H1 (cell line): ENCODE data around the gene SLC25A21. TPM values are rescaled to one million over a fixed set of nuclear protein-coding genes. Genes with fewer than 3 reads are reported as not detected.

Experiments
- CTCF ChIA-PET: fragments of 300-600 bp; sonication (Branson Sonifier 250); formaldehyde crosslinking; loops from one replicate; lab custom pipeline; 2021; ENCODE audit not compliant: partially characterized antibody; lab: Charles Lee
- POLR2A ChIA-PET: fragments of 300-600 bp; sonication (Branson Sonifier 250); formaldehyde crosslinking; loops from one replicate; lab custom pipeline; 2021; ENCODE audit warnings: inconsistent platforms; ENCODE audit not compliant: partially characterized antibody; lab: Charles Lee
- DNase-seq, 2 experiments: peaks; one replicate each; pipeline versions ENCODE4 v3.0.0 to v3.0.0-alpha.2; 2010 to 2022; ENCODE audit warnings: low spot score in 2 of 2, low read depth in 1 of 2, mixed read lengths in 1 of 2
- FAIRE-seq: peaks from 2 replicates; lab custom pipeline; 2011; peaks lifted over from hg19 to GRCh38; lab: Jason Lieb, UNC
- H2AFZ ChIP-seq: 2 replicates; pipeline ENCODE4 v1.8.1; 2012; ENCODE audit warnings: low read length, inconsistent platforms
- H2AK5ac ChIP-seq: 2 replicates; pipeline ENCODE4 v1.6.1; 2013; ENCODE audit warnings: low read depth, low read length
- H2BK120ac ChIP-seq: replicated peaks from 2 replicates; pipeline ENCODE3; 2013; ENCODE audit warnings: low read depth, low read length, inconsistent platforms
- H2BK12ac ChIP-seq: 2 replicates; pipeline ENCODE4 v1.6.1; 2013; ENCODE audit warnings: low read depth, low read length
- H2BK15ac ChIP-seq: 2 replicates; pipeline ENCODE4 v1.6.1; 2013; ENCODE audit warnings: low read length
- H2BK20ac ChIP-seq: 2 replicates; pipeline ENCODE4 v1.6.1; 2013; ENCODE audit warnings: low read length
- H2BK5ac ChIP-seq: 2 replicates; pipeline ENCODE4 v1.6.1; 2013; ENCODE audit warnings: low read depth, low read length
- H3K14ac ChIP-seq: 2 replicates; pipeline ENCODE4 v1.6.1; 2013; ENCODE audit warnings: inconsistent platforms; ENCODE audit not compliant: insufficient read length
- H3K18ac ChIP-seq: 2 replicates; pipeline ENCODE4 v1.6.1; 2013; ENCODE audit warnings: low read length; ENCODE audit errors: extremely low read depth
- H3K23ac ChIP-seq: 2 replicates; pipeline ENCODE4 v1.6.1; 2013; ENCODE audit warnings: inconsistent platforms; ENCODE audit not compliant: insufficient read length
- H3K23me2 ChIP-seq: 2 replicates; pipeline ENCODE4 v1.6.1; 2013; ENCODE audit warnings: low read depth, low read length
- H3K27ac ChIP-seq: 2 replicates; pipeline ENCODE4 v1.6.1; 2011; ENCODE audit warnings: low read depth, low read length, inconsistent platforms
- H3K27me3 ChIP-seq, 4 experiments: replicated peaks in 1 of 4; 1 replicate in 1 of 4; 2 replicates in 3 of 4; pipeline versions ENCODE4 v1.6.1 to v1.8.1; 2011 to 2013; ENCODE audit warnings: low read length in 3 of 4, mild to moderate bottlenecking in 3 of 4, inconsistent platforms in 2 of 4, mixed read lengths in 2 of 4, moderate library complexity in 1 of 4; ENCODE audit not compliant: control insufficient read depth in 3 of 4, insufficient read depth in 3 of 4; ENCODE audit errors: extremely low read depth in 1 of 4
- H3K36me3 ChIP-seq, 4 experiments: 2 replicates each; pipeline versions ENCODE4 v1.6.1 to v1.8.1; 2011 to 2013; ENCODE audit warnings: mild to moderate bottlenecking in 4 of 4, low read length in 3 of 4, moderate library complexity in 2 of 4, control low read depth in 1 of 4, inconsistent platforms in 1 of 4; ENCODE audit not compliant: insufficient read depth in 4 of 4, control insufficient read depth in 2 of 4
- H3K4ac ChIP-seq: replicated peaks from 2 replicates; pipeline ENCODE3; 2013; ENCODE audit warnings: low read length, low read depth, mixed read lengths, inconsistent platforms; ENCODE audit not compliant: insufficient read length
- H3K4me1 ChIP-seq, 4 experiments: replicated peaks in 1 of 4; 1 replicate in 1 of 4; 2 replicates in 3 of 4; pipeline versions ENCODE4 v1.6.1 to v1.8.1; 2011 to 2013; ENCODE audit warnings: low read length in 3 of 4, inconsistent platforms in 2 of 4, mixed read lengths in 1 of 4; ENCODE audit not compliant: insufficient read depth in 4 of 4, control insufficient read depth in 3 of 4
- H3K4me2 ChIP-seq, 2 experiments: 2 replicates each; pipeline versions ENCODE4 v1.6.1 to v1.8.1; 2011 to 2013; ENCODE audit warnings: low read depth in 2 of 2, low read length in 2 of 2, control low read depth in 1 of 2, inconsistent platforms in 1 of 2, mild to moderate bottlenecking in 1 of 2; ENCODE audit not compliant: insufficient read depth in 1 of 2
- H3K4me3 ChIP-seq, 4 experiments: fragments of 200-600, 300-600 bp in 1 of 4; sonication (generic), shearing (Covaris generic), sonication (Bioruptor Twin) in 1 of 4; 2 replicates each; pipeline versions ENCODE4 v1.5.1 to v1.8.1; 2011 to 2016; ENCODE audit warnings: low read length in 4 of 4, low read depth in 3 of 4, control low read depth in 2 of 4, inconsistent platforms in 2 of 4, mild to moderate bottlenecking in 2 of 4, mixed read lengths in 1 of 4, moderate library complexity in 1 of 4; ENCODE audit not compliant: insufficient read depth in 2 of 4; ENCODE audit errors: extremely low read depth in 1 of 4
- H3K56ac ChIP-seq: replicated peaks from 2 replicates; pipeline ENCODE3; 2013; ENCODE audit warnings: low read depth, mild to moderate bottlenecking, mixed read lengths, low read length, inconsistent platforms; ENCODE audit not compliant: insufficient read length
- H3K79me1 ChIP-seq: 2 replicates; pipeline ENCODE4 v1.6.1; 2013; ENCODE audit warnings: low read depth, low read length, control low read depth
- H3K79me2 ChIP-seq, 2 experiments: 2 replicates each; pipeline versions ENCODE4 v1.6.1 to v1.8.1; 2012 to 2013; ENCODE audit warnings: low read length in 2 of 2, mild to moderate bottlenecking in 2 of 2, inconsistent platforms in 1 of 2; ENCODE audit not compliant: insufficient read depth in 2 of 2, control insufficient read depth in 1 of 2
- H3K9ac ChIP-seq, 4 experiments: replicated peaks in 1 of 4; 1 replicate in 1 of 4; 2 replicates in 3 of 4; pipeline versions ENCODE4 v1.6.1 to v1.8.1; 2011 to 2013; ENCODE audit warnings: low read depth in 3 of 4, low read length in 3 of 4, control low read depth in 2 of 4, mild to moderate bottlenecking in 2 of 4, moderate library complexity in 2 of 4, inconsistent platforms in 1 of 4; ENCODE audit errors: extremely low read depth in 1 of 4
- H3K9me3 ChIP-seq, 2 experiments: 2 replicates each; pipeline versions ENCODE4 v1.6.1 to v1.8.1; 2012 to 2013; ENCODE audit warnings: mild to moderate bottlenecking in 2 of 2, moderate library complexity in 2 of 2, control low read depth in 1 of 2, inconsistent platforms in 1 of 2, low read depth in 1 of 2, low read length in 1 of 2, mixed read lengths in 1 of 2; ENCODE audit not compliant: insufficient read depth in 2 of 2
- H4K20me1 ChIP-seq, 2 experiments: replicated peaks in 1 of 2; 2 replicates each; pipeline versions ENCODE3 to v1.8.1; 2011 to 2013; ENCODE audit warnings: inconsistent platforms in 2 of 2, low read length in 2 of 2, mild to moderate bottlenecking in 1 of 2; ENCODE audit not compliant: insufficient read depth in 2 of 2, control insufficient read depth in 1 of 2
- H4K5ac ChIP-seq: 2 replicates; pipeline ENCODE4 v1.6.1; 2013; ENCODE audit warnings: low read length, low read depth, mixed read lengths, inconsistent platforms; ENCODE audit not compliant: insufficient read length
- H4K8ac ChIP-seq: 2 replicates; pipeline ENCODE4 v1.8.0; 2013; ENCODE audit warnings: mild to moderate bottlenecking, moderate library complexity, low read length, inconsistent platforms; ENCODE audit not compliant: insufficient read depth; ENCODE audit errors: extremely low read depth
- H4K91ac ChIP-seq: replicated peaks from 2 replicates; pipeline ENCODE3; 2013; ENCODE audit warnings: low read length, mixed read lengths, inconsistent platforms; ENCODE audit not compliant: insufficient read length
- BCL11A ChIP-seq, 2 experiments: IDR thresholded peaks; one replicate each; pipeline ENCODE4 v1.6.1; 2011; ENCODE audit warnings: low read depth in 2 of 2, low read length in 2 of 2, mild to moderate bottlenecking in 2 of 2
- EZH2 ChIP-seq: fragments of 200-600 bp; sonication (generic); IDR thresholded peaks from 2 replicates; pipeline ENCODE4 v1.7.1; 2012; ENCODE audit warnings: low read depth, mild to moderate bottlenecking, moderate library complexity, low read length, inconsistent platforms; ENCODE audit not compliant: severe bottlenecking
- GABPA ChIP-seq: IDR thresholded peaks from 2 replicates; pipeline ENCODE4 v1.6.1; 2011; ENCODE audit warnings: mild to moderate bottlenecking, low read length, moderate library complexity, borderline replicate concordance; ENCODE audit not compliant: insufficient read depth
- JUN ChIP-seq: IDR thresholded peaks from 2 replicates; pipeline ENCODE4 v1.6.1; 2011; ENCODE audit warnings: low read depth, mild to moderate bottlenecking, improper control_type of control experiment, low read length
- NANOG ChIP-seq: IDR thresholded peaks from 2 replicates; pipeline ENCODE4 v1.6.1; 2011; ENCODE audit warnings: low read length, low read depth, mild to moderate bottlenecking, inconsistent platforms; ENCODE audit not compliant: insufficient read depth, poor library complexity, severe bottlenecking
- PHF8 ChIP-seq: fragments of 200-600 bp; sonication (generic); conservative IDR thresholded peaks from 2 replicates; pipeline ENCODE4 v1.7.1; 2012; ENCODE audit warnings: low read depth, mild to moderate bottlenecking, inconsistent platforms, low read length, moderate library complexity
- RAD21 ChIP-seq, 2 experiments: IDR thresholded peaks in 1 of 2; conservative IDR thresholded peaks in 1 of 2; 2 replicates each; pipeline ENCODE4 v1.6.1; 2011; ENCODE audit warnings: low read depth in 2 of 2, low read length in 2 of 2, improper control_type of control experiment in 1 of 2, inconsistent platforms in 1 of 2, mild to moderate bottlenecking in 1 of 2, moderate library complexity in 1 of 2
- RBBP5 ChIP-seq: IDR thresholded peaks from 2 replicates; pipeline ENCODE4 v1.7.1; 2012; ENCODE audit warnings: low read depth, mild to moderate bottlenecking, inconsistent platforms, low read length, moderate library complexity, borderline replicate concordance
- RNF2 ChIP-seq: fragments of 200-900, 300-1000 bp; sonication (generic); IDR thresholded peaks from 2 replicates; pipeline ENCODE4 v1.7.1; 2016; ENCODE audit warnings: borderline replicate concordance, low read depth, mild to moderate bottlenecking, antibody characterized with exemption, low read length; ENCODE audit not compliant: poor library complexity, severe bottlenecking; ENCODE audit errors: missing control alignments
- SIRT6 ChIP-seq: IDR thresholded peaks from one replicate; pipeline ENCODE4 v1.7.1; 2012; ENCODE audit warnings: low read length, inconsistent platforms
- TAF1 ChIP-seq: IDR thresholded peaks from 2 replicates; pipeline ENCODE4 v1.6.1; 2011; ENCODE audit warnings: mild to moderate bottlenecking, low read depth, low read length
- WGBS, 2 experiments: shearing (Covaris generic) in 1 of 2; methylation state at CpG; one replicate each; pipeline versions ENCODE4 v1.1.6 to v1.1.7; 2013 to 2015; ENCODE audit warnings: low lambda C conversion rate in 2 of 2, mixed read lengths in 2 of 2, inconsistent platforms in 1 of 2, low coverage in 1 of 2, missing lambda C conversion rate in 1 of 2; ENCODE audit not compliant: insufficient replicate concordance in 2 of 2, insufficient coverage in 1 of 2, insufficient read length in 1 of 2; ENCODE audit errors: extremely low coverage in 1 of 2, missing lambda C conversion rate in 1 of 2; 5-methylcytosine and 5-hydroxymethylcytosine counted together
- polyA plus RNA-seq, 7 experiments: library from polyadenylated mRNA; depleted of rRNA in 3 of 7; stranded (reverse) in 5 of 7; unstranded in 2 of 7; fragments of >200 nt in 5 of 7; fragments of 200-250 nt in 2 of 7; gene quantifications; 1 replicate in 5 of 7; 2 replicates in 1 of 7; 4 replicates in 1 of 7; pipeline versions ENCODE4 v1.2.1 to v1.2.3, GENCODE V29; 2011 to 2013; ENCODE audit warnings: missing spikeins in 2 of 7, mixed read lengths in 2 of 7
- total RNA-seq: library from RNA; stranded (reverse); fragmentation: NEBNext Ultra II Directional; extraction: Animal tissue kit (Norgen Biotek cat#: 25700); gene quantifications from 2 replicates; pipeline ENCODE4 v1.2.1, GENCODE V29; 2021

The SLC25A21 gene
- total and polyA plus RNA-seq, 2 of the 8 experiments (the other 6 are each of a cell fraction or from before 2014, with no cell fraction given): 6.9 to 15.7 TPM

DNA sequence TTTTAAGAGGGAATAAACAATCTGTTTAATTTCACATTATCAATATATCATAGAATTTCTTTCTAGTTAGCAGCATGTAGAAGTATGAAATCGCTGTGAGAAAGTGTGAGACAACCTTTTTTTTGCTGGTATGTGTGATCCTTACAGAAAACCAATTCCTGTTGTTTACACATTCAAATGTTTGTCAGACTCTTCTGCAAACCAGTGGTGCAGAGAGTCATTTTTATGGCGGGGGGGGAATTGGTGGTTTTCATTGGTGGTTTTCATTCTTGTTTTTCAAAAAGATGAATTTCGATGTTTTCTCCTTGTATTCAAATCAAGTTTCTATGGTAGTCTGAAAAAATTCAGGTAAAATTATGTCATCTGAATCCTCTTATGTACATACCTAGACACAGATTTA lies 57.8 kb downstream of the SLC25A21 start:
- no peak overlapping the region for H3K14ac ChIP-seq
- no peak overlapping the region for H2AFZ ChIP-seq
- H3K9ac ChIP-seq: no peak overlapping the region
- no peaks in the 10 kb centered on the region; the same call in 1 of the 2 replicates for H3K23me2 ChIP-seq
- no peak overlapping the region for H3K18ac ChIP-seq
- H3K9me3 ChIP-seq: no peaks in the 10 kb centered on the region; a peak in 1 of 4 replicates
- H3K4me2 ChIP-seq: no peak overlapping the region
- no peak overlapping the region for H3K27ac ChIP-seq
- no peaks in the 10 kb centered on the region for H3K36me3 ChIP-seq
- CTCF ChIA-PET: interaction anchor here (1.4 kb wide), 1 partner anchor 117 kb away, joined by 5 read pairs; no protein-coding TSS in a partner anchor
- no peak overlapping the region for H2AK5ac ChIP-seq
- no peaks in the 10 kb centered on the region for H3K79me2 ChIP-seq
- no peaks in the 10 kb centered on the region for H3K27me3 ChIP-seq
- H3K4ac ChIP-seq: no peak overlapping the region
- no peak overlapping the region for H3K23ac ChIP-seq
- no peak overlapping the region for H2BK12ac ChIP-seq
- no peak overlapping the region for H3K4me3 ChIP-seq
- H2BK15ac ChIP-seq: no peak overlapping the region
- POLR2A ChIA-PET: no interaction called here
- H3K4me1 ChIP-seq: peaks cover 0 to 2% (median 0%) of the 10 kb centered on the region in 4 experiments; a peak in 1 of 7 replicates
- H4K8ac ChIP-seq: no peak overlapping the region
- H3K56ac ChIP-seq: no peak overlapping the region
- H4K91ac ChIP-seq: no peak overlapping the region
- no peak overlapping the region for H2BK120ac ChIP-seq
- H2BK20ac ChIP-seq: no peak overlapping the region
- DNase-seq (no peak), FAIRE-seq (no peak)
- H4K5ac ChIP-seq: no peak overlapping the region
- H2BK5ac ChIP-seq: no peak overlapping the region
- H3K79me1 ChIP-seq: no peaks in the 10 kb centered on the region
- H4K20me1 ChIP-seq: no peaks in the 10 kb centered on the region
- 82% methylated on average over 3 of the region's 3 CpGs; no CpG with 5 or more reads in 1 of the 2 experiments for WGBS, 2 experiments
- no peak for TF ChIP-seq JUN
- TF ChIP-seq RBBP5: no peak
- no peak for TF ChIP-seq PHF8
- no peak for TF ChIP-seq BCL11A (IDR thresholded peaks at IDR 0.05; ENCODE audit: low read depth in 2 of 2, low read length in 2 of 2)
- no peak for TF ChIP-seq SIRT6
- TF ChIP-seq EZH2: no peak
- no peak for TF ChIP-seq RNF2
- TF ChIP-seq GABPA: no peak
- TF ChIP-seq NANOG: no peak
- TF ChIP-seq RAD21 (IDR thresholded peaks at IDR 0.05 in 1 of 2, conservative IDR thresholded peaks at IDR 0.05 in 1 of 2; ENCODE audit: low read depth in 2 of 2, low read length in 2 of 2): no peak
- TF ChIP-seq TAF1: no peak
